Anterior cingulate cortex (tissue), 58 donors: Measurements from ENCODE around the gene UPK3A.
"Not testable (repeated sequence)": the region's sequence is repeated elsewhere in the genome, so short reads cannot be mapped to it uniquely, and the experiment has no call there.

ENCODE experiments used
- DNase-seq, 58 donors: peaks; one replicate each; lab custom pipeline; 2025; lab: John Stamatoyannopoulos, UW

Gene UPK3A

DNA sequence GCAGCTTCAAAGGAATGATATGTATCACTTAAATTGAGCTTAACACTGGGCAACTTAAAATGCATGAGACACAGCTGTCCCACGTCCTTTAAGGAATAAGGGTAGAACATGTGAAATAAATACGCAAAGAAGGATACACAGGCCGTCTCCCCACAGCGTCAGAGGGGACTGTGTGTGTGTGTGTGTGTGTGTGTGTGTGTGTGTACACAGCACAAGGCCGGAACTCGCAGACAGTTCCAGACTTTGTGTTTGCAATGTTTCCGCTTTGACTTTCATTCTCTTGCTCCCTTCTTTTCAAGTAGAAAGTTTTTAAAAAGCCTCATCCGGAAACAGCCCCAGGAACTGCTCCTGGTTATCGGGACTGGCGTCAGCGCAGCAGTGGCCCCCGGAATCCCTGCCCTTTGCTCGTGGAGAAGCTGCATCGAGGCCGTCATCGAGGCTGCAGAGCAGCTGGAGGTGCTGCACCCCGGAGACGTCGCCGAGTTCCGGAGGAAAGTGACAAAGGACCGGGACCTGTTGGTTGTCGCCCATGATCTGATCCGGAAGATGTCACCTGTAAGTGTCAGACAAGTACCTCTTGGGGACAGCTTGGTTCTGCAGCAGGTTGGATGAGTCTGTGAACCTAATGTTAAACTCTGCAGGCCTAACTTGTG, 38.2 kb downstream of the UPK3A start:
- no peak for DNase-seq

- DNase-seq = no peak
Observed at GRCh38 chr22:45323695-45324094, 38.9 kb downstream of the UPK3A start.

- DNase-seq = no peak
Observed at GRCh38 chr22:45324311-45324711, 39.6 kb downstream of the UPK3A start.

DNA sequence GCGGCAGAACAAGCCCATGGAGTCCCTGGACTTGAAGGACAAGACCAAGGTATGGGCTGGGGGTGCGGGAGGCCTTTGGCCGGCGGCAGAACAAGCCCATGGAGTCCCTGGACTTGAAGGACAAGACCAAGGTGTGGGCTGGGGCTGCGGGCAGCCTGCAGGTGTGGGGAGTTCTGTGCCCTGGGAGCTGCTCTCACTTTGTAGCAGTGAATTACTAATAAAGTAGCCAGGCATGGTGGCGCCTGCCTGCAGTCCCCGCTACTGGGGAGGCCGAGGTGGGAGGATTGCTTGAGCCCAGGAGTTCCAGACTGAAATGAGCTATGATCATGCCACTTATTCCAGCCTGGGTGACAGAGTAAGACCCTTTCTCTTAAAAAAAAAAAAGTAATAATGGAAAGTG, 43.5 kb downstream of the UPK3A start:
- not testable (repeated sequence) for DNase-seq

- DNase-seq = peak in 3 of 58 donors; percentile 16 to 39 (median 31)
Observed at GRCh38 chr22:45328822-45329529, 44.2 kb downstream of the UPK3A start.

GRCh38 chr22:45329530-45329936, 44.8 kb downstream of the UPK3A start:
- peak in 49 of 58 donors; percentile 11 to 82 (median 43) for DNase-seq

- no peak for DNase-seq
Observed at GRCh38 chr22:45330548-45330947, 45.8 kb downstream of the UPK3A start.

DNA sequence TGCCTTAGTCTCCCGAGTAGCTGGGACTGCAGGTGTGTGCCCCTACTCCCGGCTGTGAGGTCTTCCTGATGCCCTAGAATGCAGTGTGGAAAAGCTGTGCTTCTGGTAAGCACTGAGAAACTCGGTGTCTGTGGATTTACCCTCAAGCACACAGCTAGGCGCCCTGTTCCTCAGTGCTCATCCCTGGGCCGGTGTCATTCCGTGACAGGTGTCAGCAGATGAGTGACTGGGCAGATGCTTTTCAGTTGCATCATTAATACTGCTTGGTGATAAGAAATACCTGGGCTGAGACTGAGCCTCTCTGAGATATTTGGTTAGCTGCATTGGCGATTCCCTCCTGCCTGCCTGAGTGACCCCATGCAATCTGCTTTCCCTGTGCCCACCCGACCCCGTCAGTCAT, 46.7 kb downstream of the UPK3A start:
- DNase-seq = no peak

GRCh38 chr22:45332001-45332400, 47.3 kb downstream of the UPK3A start:
- no peak for DNase-seq

- DNase-seq = no peak
Observed at GRCh38 chr22:45334068-45334467, 49.3 kb downstream of the UPK3A start.

GRCh38 chr22:45334528-45334927, 49.8 kb downstream of the UPK3A start:
- DNase-seq = peak in 30 of 58 donors; percentile 18 to 72 (median 44)

- peak in 7 of 58 donors; percentile 24 to 57 (median 52) for DNase-seq
Observed at GRCh38 chr22:45335021-45335818, 50.5 kb downstream of the UPK3A start.

GRCh38 chr22:45335854-45336522, 51.2 kb downstream of the UPK3A start:
- DNase-seq = no peak

- peak in 27 of 58 donors; percentile 10 to 56 (median 27) for DNase-seq
Observed at GRCh38 chr22:45336971-45337431, 52.3 kb downstream of the UPK3A start.

DNA sequence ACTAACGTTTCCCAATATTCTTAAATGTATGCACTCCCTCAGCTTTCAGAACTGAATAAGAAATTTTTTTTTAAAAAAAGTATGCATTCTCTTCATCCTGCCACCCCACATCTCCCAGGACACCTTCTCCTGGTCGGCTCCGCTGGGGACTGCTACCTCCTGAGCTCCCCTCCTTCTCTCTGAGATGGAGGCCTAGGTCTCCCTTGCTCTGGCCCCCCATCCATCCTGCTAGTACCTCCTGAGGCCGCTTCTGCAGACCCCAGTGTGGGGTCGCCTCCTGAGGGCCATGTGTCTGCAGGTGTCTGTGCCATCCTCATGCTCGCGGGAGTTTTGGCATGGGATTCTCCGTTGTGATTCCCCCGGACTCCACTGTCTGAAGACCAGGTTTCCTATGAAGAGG, 52.8 kb downstream of the UPK3A start:
- no peak for DNase-seq

DNA sequence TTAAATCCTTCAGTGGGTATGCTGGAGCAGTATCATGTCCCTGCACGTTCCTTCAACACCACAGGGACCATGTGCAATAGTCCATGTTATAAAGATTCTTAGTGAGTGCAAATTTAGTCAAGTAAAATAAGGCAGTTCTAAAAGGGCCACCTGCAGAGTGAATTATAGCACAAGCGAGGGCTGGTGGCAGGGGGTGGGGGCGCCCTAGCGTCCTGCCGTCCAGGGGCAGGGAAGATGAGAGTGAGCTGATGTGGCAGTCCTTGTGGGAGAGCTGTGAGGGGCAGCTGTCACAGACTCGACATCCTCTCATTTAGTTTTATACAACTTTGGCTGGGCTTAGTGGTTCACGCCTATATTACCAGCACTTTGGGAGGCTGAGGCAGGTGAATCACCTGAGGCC, 54.0 kb downstream of the UPK3A start:
- DNase-seq = no peak

DNA sequence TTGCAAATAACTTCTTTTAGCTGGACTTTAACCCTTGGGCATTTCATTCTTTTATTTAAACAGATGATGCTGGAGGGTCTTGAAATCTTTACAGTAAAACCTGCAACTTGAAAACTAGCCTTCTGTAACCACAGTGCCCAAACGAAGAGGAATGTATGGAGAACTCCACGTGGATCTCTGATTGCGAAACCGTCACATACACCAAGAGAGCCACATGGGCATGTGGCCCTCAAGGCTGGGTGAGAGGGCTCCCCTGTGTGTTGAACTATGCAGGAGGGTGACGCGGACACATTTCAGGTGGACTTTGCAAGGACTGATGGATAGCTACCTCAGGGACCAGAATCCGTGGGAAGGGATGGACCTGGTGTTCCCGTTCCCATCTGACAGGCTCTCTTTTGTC, 55.6 kb downstream of the UPK3A start:
- no peak for DNase-seq

GRCh38 chr22:45341498-45341897, 56.7 kb downstream of the UPK3A start:
- no peak for DNase-seq

GRCh38 chr22:45343143-45343542, 58.4 kb downstream of the UPK3A start:
- no peak for DNase-seq

GRCh38 chr22:45344334-45344733, 59.6 kb downstream of the UPK3A start:
- DNase-seq = peak in 3 of 58 donors; percentile 8 to 26 (median 14)
